Raji (cell line): ENCODE results near the gene ROR1.

ENCODE experiments used
- POLR2A ChIP-seq: IDR thresholded peaks from 2 replicates; pipeline ENCODE4 v1.6.1; 2011; ENCODE audit warnings: low read depth, low read length, control low read depth; ENCODE audit not compliant: insufficient read depth

ROR1 gene

DNA sequence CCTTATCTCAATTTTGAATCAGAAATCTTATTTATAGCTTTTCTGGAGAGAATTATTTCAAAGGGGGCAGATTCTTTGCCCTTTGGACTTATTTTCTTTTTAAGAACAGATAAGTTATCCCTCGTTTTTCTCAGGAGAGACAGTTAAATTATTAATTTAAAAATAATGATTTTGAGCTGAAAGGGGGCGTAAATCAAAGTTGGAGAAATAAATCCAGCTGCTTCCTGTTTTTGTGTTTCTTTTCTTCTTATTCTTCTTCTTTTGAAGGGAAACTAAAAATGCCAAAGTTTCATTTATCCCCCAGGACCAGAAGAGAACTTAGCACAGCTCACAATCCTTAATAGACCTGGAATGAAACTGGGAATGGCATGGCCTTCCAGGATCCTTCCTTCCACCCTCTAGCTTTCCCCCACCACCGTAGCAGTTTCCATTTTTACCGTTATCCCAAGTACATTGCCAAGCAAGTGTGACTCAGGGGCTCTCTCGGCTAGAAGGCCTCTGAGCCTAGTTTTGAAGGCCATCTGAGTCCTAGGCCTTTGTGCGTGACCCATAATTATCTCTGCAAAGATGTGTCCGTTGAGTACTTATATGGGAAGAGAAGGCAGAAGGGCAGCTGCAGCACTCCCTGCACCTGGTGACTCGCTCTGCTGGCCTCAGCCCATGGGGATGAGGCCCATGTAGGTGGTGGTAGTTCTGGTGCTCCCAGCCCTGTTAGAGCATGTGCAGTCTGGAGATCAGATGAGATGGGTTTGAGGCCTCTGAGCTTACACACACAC is 181.7 kb downstream of the ROR1 start:
- no peak for TF ChIP-seq POLR2A

- TF ChIP-seq POLR2A, result no peak
Measured at GRCh38 chr1:63958556-63958955, 184.7 kb downstream of the ROR1 start.

GRCh38 chr1:63960326-63960725 is 186.5 kb downstream of the ROR1 start:
- TF ChIP-seq POLR2A, result no peak

- TF ChIP-seq POLR2A, result no peak
Measured at GRCh38 chr1:63966016-63966415, 192.2 kb downstream of the ROR1 start.

DNA sequence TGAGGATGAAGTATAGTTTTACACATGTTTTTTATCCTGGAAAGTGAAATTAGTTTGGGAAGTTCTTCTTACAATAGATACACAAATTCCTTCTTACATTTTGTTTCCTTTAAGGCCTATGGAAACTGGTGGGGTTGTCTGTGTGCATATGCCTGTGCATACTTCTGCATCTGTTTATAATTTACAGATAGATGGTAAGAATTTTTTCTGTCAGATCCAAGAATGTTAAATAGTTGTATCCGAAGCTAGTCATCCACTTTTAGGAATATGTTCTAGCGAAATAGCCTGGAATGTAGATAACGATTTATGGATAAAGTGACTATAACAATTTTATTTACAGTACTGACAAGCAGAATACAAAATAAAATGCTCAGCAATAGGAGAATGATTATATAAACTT is 194.1 kb downstream of the ROR1 start:
- no peak for TF ChIP-seq POLR2A

DNA sequence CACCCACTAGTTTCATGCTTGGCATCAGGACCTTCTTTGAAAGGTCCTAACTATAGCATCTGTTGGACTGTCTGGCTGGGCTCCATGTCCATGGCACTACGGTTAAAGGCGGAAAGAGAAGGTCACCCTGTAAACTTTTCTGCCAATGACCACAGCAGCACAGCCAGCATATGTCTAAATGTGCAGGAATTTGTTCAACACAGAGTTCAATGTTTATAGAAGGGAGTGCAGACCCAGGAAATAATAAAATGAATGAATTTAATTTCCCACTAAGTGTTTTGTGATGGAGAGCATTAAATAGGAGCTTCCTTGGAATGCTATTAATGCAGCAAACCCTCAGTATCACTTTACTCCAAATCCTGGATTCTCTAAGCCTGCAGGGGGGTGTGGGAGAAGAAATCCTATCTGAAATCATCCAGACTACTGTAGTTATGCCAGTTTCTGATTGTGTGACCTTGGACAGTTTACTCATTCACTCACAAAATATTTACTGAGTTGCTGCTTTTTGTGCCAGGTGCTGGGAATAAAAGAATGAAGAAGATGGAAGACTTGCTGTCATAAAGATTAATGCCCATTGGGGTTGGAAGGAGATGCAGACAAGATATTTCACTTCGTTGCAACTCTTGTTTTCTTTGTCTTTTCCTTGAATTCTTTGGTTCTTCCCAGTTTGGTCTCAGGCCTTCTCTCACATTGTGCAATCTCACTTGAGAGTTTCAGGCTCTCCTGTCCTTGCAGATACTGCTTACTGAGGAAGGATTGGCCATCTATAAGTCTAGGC is 195.0 kb downstream of the ROR1 start:
- TF ChIP-seq POLR2A, result no peak

GRCh38 chr1:63969441-63969901 is 195.7 kb downstream of the ROR1 start:
- TF ChIP-seq POLR2A, result no peak

DNA sequence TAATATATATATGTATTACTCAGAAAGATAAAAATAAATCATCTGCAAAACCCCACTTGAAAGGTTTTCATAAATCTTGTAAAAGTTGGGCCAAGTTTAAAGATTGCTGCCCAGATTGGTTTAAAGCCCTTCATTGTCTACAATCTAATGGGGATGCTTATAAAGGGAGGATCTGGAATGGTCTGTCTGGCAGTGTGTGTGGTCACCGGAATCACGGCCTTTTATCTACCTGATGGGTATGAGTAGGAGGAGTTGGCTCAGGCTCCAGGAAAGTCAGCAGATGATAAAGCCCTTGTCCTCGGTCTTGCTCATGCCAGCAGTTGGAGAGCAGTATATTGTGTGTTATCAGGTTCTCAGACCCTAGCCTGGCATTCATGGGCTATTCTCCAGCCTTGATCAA is 197.7 kb downstream of the ROR1 start:
- TF ChIP-seq POLR2A, result no peak

GRCh38 chr1:63973005-63973419 is 199.2 kb downstream of the ROR1 start:
- TF ChIP-seq POLR2A, result no peak

- no peak for TF ChIP-seq POLR2A
Measured at GRCh38 chr1:63974966-63975365, 201.1 kb downstream of the ROR1 start.

DNA sequence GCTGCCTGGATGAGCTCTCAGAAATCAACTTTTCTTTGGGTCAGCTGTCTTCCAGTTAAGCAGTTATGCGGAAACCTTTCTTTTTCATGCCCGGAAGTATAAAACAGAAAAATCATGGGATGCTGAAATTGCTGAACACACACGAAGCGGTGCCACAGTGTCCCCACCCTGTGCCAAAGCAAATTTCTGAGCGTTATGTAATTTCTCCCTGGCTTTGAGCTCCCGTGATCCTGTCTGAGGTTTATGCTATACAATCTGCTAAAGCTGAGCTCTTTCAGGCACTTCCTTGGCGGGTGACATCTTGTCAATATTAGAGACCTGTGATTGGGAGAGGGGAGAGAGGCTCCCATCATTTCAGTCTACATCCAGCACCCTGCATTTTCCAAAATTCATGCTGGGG is 201.7 kb downstream of the ROR1 start:
- no peak for TF ChIP-seq POLR2A

GRCh38 chr1:63976006-63976405 is 202.2 kb downstream of the ROR1 start:
- TF ChIP-seq POLR2A, result no peak

- no peak for TF ChIP-seq POLR2A
Measured at GRCh38 chr1:63977466-63977865, 203.6 kb downstream of the ROR1 start.

DNA sequence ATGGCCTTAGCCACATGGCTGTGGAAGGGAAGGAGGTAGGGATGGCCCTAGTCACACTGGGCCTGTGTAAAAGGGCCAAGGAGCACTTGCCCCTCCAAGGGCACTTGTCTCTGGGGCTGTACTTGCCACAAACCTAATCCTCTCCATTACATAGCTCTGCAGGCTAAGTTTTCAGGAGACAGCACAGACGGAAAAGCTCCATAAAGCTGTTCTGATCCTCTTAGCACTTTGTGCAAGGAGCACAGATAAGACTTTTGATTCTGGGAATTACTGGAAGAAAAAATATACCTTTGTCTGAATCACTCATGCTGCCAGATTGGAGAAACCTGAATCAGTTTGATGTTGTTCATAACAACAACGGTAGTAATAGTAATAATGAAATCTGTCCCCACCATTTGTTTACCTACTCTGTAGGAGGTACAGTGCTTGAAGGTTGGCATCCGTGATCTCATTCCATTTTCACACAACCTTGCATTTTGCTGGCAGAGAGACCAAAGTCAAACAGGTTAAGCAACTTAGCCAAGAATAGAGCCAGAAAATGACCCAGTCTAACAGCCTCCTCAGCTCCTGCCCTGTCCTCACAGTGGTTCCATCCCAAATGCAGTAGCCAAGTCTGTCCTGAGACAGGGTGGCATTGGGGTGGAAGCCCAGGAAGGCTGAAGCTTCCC is 207.1 kb downstream of the ROR1 start:
- no peak for TF ChIP-seq POLR2A

DNA sequence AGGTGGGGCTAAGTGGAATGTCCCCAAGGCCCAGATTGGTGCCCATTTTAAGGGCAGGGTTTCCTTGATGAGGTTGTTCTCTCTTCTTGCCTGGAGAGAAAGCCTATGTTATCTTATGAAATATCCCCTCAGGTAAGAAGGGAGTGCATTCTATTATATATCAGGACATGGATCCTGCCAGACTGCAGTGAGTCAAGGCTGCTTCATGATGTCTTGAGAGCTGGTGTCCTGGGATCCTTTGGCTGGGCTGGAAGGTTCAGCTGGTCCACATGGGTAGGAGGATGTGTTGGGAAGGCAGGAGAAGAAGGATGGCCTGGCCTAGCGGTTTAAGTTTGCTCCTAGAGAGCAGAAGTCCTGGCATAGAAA is 207.6 kb downstream of the ROR1 start:
- TF ChIP-seq POLR2A, result no peak

DNA sequence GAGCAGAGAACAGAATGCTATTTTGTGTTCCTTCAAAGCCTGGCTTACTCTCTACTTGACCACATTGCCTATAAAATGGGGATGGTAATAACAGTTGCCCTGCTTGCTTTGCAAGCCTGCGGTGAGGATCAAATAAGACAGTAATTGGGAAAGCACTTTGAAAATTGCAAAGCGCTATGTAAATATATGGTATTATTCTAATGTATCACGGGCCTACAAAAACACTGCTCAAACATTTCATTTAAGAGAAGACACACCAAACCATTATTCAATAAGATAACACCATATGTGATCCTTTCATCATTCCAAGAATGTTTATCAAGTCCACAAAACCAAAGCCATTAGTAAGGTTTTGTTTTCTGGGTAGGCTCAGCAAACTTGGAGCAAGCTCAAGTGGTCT is 208.4 kb downstream of the ROR1 start:
- TF ChIP-seq POLR2A, result no peak
